Trophoblast cell (in vitro differentiated cells and primary cell): ENCODE measurements around the gene USP47.
A peak's percentile ranks its signal among the peaks of the same experiment; 100 is the strongest.

ENCODE experiments used
- DNase-seq, 2 donors: peaks; one replicate each; pipeline ENCODE4 v3.0.0-alpha.2; 2016
- H2AFZ ChIP-seq: 2 replicates; pipeline ENCODE4 v1.6.1; 2013; ENCODE audit warnings: low read length, moderate library complexity, mild to moderate bottlenecking; ENCODE audit not compliant: insufficient read depth, poor library complexity
- H2AK5ac ChIP-seq: 2 replicates; pipeline ENCODE4 v1.6.1; 2013; ENCODE audit warnings: mild to moderate bottlenecking, low read length
- H2BK120ac ChIP-seq: 2 replicates; pipeline ENCODE4 v1.6.1; 2013; ENCODE audit warnings: low read length, mild to moderate bottlenecking, moderate library complexity; ENCODE audit not compliant: insufficient read depth, poor library complexity
- H2BK12ac ChIP-seq: 2 replicates; pipeline ENCODE4 v1.6.1; 2013; ENCODE audit warnings: mild to moderate bottlenecking, low read length, moderate library complexity
- H2BK5ac ChIP-seq: 2 replicates; pipeline ENCODE4 v1.6.1; 2013; ENCODE audit warnings: low read length, low read depth, moderate library complexity, mild to moderate bottlenecking; ENCODE audit not compliant: poor library complexity
- H3K14ac ChIP-seq: 2 replicates; pipeline ENCODE4 v1.6.1; 2013; ENCODE audit warnings: mild to moderate bottlenecking, low read length
- H3K18ac ChIP-seq: 2 replicates; pipeline ENCODE4 v1.6.1; 2013; ENCODE audit warnings: mild to moderate bottlenecking, low read length
- H3K23ac ChIP-seq: 2 replicates; pipeline ENCODE4 v1.6.1; 2013; ENCODE audit warnings: low read length
- H3K27ac ChIP-seq: 2 replicates; pipeline ENCODE4 v1.5.1; 2013; ENCODE audit warnings: low read depth, mild to moderate bottlenecking, inconsistent platforms, low read length, moderate library complexity
- H3K27me3 ChIP-seq: 2 replicates; pipeline ENCODE4 v1.6.1; 2013; ENCODE audit warnings: inconsistent platforms, mild to moderate bottlenecking, low read length, moderate library complexity; ENCODE audit not compliant: insufficient read depth
- H3K36me3 ChIP-seq, 2 experiments: 1 replicate in 1 of 2; 2 replicates in 1 of 2; pipeline ENCODE4 v1.6.1; 2013; ENCODE audit warnings: low read length in 2 of 2, mild to moderate bottlenecking in 2 of 2, moderate library complexity in 1 of 2; ENCODE audit not compliant: insufficient read depth in 2 of 2, control insufficient read depth in 1 of 2
- H3K4ac ChIP-seq: 2 replicates; pipeline ENCODE4 v1.6.1; 2013; ENCODE audit warnings: low read depth, mild to moderate bottlenecking, low read length, moderate library complexity
- H3K4me1 ChIP-seq, 2 experiments: 1 replicate in 1 of 2; 2 replicates in 1 of 2; pipeline ENCODE4 v1.6.1; 2013; ENCODE audit warnings: low read length in 2 of 2, mild to moderate bottlenecking in 2 of 2, moderate library complexity in 1 of 2; ENCODE audit not compliant: insufficient read depth in 2 of 2, control insufficient read depth in 1 of 2
- H3K4me2 ChIP-seq: 2 replicates; pipeline ENCODE4 v1.6.1; 2013; ENCODE audit warnings: inconsistent platforms, mild to moderate bottlenecking, low read length, moderate library complexity
- H3K4me3 ChIP-seq: 2 replicates; pipeline ENCODE4 v1.5.1; 2013; ENCODE audit warnings: mild to moderate bottlenecking, low read depth, low read length, inconsistent platforms
- H3K79me1 ChIP-seq: one replicate; pipeline ENCODE4 v1.6.1; 2013; ENCODE audit warnings: low read length
- H3K79me2 ChIP-seq: 2 replicates; pipeline ENCODE4 v1.6.1; 2013; ENCODE audit warnings: low read length, mild to moderate bottlenecking; ENCODE audit not compliant: control insufficient read depth, insufficient read depth, poor library complexity
- H3K9ac ChIP-seq: 2 replicates; pipeline ENCODE4 v1.6.1; 2013; ENCODE audit warnings: mild to moderate bottlenecking, low read length
- H3K9me3 ChIP-seq: 2 replicates; pipeline ENCODE4 v1.6.1; 2013; ENCODE audit warnings: low read depth, mild to moderate bottlenecking, control low read depth, inconsistent platforms, low read length; ENCODE audit not compliant: insufficient read depth
- H4K12ac ChIP-seq: 2 replicates; pipeline ENCODE4 v1.6.1; 2013; ENCODE audit warnings: low read depth, mild to moderate bottlenecking, low read length, moderate library complexity
- H4K8ac ChIP-seq: 2 replicates; pipeline ENCODE4 v1.6.1; 2013; ENCODE audit warnings: low read depth, mild to moderate bottlenecking, low read length, moderate library complexity
- H4K91ac ChIP-seq: one replicate; pipeline ENCODE4 v1.6.1; 2013; ENCODE audit warnings: low read depth, mild to moderate bottlenecking, low read length, moderate library complexity
- WGBS: extraction: QIAGEN DNeasy Blood & Tissue Kit; methylation state at CpG from one replicate; pipeline ENCODE4 v1.1.7; 2013; ENCODE audit warnings: missing lambda C conversion rate; ENCODE audit not compliant: insufficient read length, insufficient coverage; ENCODE audit errors: extremely low coverage; 5-methylcytosine and 5-hydroxymethylcytosine counted together

USP47 gene

GRCh38 chr11:11836676-11837231 is 5.0 kb upstream of the USP47 start:
- H3K4me2 ChIP-seq: no peak overlapping the region
- peak in 1 of 2 donors; percentile 63 for DNase-seq
- peaks cover 5% of the 10 kb centered on the region for H3K79me2 ChIP-seq
- H3K36me3 ChIP-seq: no peaks in the 10 kb centered on the region
- no peak overlapping the region for H4K91ac ChIP-seq
- H3K9me3 ChIP-seq: no peaks in the 10 kb centered on the region
- no peaks in the 10 kb centered on the region for H3K27me3 ChIP-seq
- no peak overlapping the region for H2AK5ac ChIP-seq
- WGBS: no CpG with 5 or more reads among the region's 2 CpGs
- H3K23ac ChIP-seq: no peak overlapping the region
- H2BK5ac ChIP-seq: no peak overlapping the region
- no peak overlapping the region for H2AFZ ChIP-seq
- H3K18ac ChIP-seq: no peak overlapping the region
- no peak overlapping the region for H4K12ac ChIP-seq
- no peak overlapping the region for H2BK12ac ChIP-seq
- H3K4me3 ChIP-seq: no peak overlapping the region
- no peak overlapping the region for H3K4ac ChIP-seq
- H3K4me1 ChIP-seq: no peaks in the 10 kb centered on the region
- no peak overlapping the region for H3K27ac ChIP-seq
- no peak overlapping the region for H3K14ac ChIP-seq
- no peak overlapping the region for H2BK120ac ChIP-seq
- H3K9ac ChIP-seq: no peak overlapping the region
- H4K8ac ChIP-seq: no peak overlapping the region
- H3K79me1 ChIP-seq: peaks cover 4% of the 10 kb centered on the region

GRCh38 chr11:11839718-11840117 is 2.1 kb upstream of the USP47 start:
- H3K79me1 ChIP-seq: peaks cover 12% of the 10 kb centered on the region
- no peak overlapping the region for H3K27ac ChIP-seq
- no peaks in the 10 kb centered on the region for H3K9me3 ChIP-seq
- no peak overlapping the region for H3K4me3 ChIP-seq
- no peak overlapping the region for H3K14ac ChIP-seq
- no peak overlapping the region for H3K9ac ChIP-seq
- no peak overlapping the region for H4K91ac ChIP-seq
- no peak overlapping the region for H2BK5ac ChIP-seq
- H3K4me1 ChIP-seq: peaks cover 2 to 4% of the 10 kb centered on the region in 2 experiments
- H3K36me3 ChIP-seq: no peaks in the 10 kb centered on the region
- no peak overlapping the region for H4K12ac ChIP-seq
- no peak overlapping the region for H4K8ac ChIP-seq
- no peaks in the 10 kb centered on the region for H3K27me3 ChIP-seq
- no peak overlapping the region for H3K4ac ChIP-seq
- H3K4me2 ChIP-seq: no peak overlapping the region
- no peak overlapping the region for H3K23ac ChIP-seq
- H3K18ac ChIP-seq: no peak overlapping the region
- H3K79me2 ChIP-seq: peaks cover 10% of the 10 kb centered on the region
- no peak overlapping the region for H2BK120ac ChIP-seq
- no peak overlapping the region for H2AK5ac ChIP-seq
- no peak overlapping the region for H2AFZ ChIP-seq
- H2BK12ac ChIP-seq: no peak overlapping the region
- DNase-seq: no peak

- H3K4me2 ChIP-seq: peak overlapping the region; percentile 83
- peak overlapping the region; percentile 99 for H3K27ac ChIP-seq
- H3K4ac ChIP-seq: peak overlapping the region; percentile 77
- peak overlapping the region; percentile 95 for H3K9ac ChIP-seq
- peak overlapping the region; percentile 50 for H3K14ac ChIP-seq
- peaks cover 13% of the 10 kb centered on the region for H3K79me1 ChIP-seq
- H3K4me3 ChIP-seq: peak overlapping the region; percentile 97
- H3K9me3 ChIP-seq: no peaks in the 10 kb centered on the region
- peak overlapping the region; percentile 93 for H4K91ac ChIP-seq
- H3K23ac ChIP-seq: no peak overlapping the region
- peak overlapping the region; percentile 77 for H2BK120ac ChIP-seq
- H3K18ac ChIP-seq: peak overlapping the region; percentile 36
- no peaks in the 10 kb centered on the region for H3K27me3 ChIP-seq
- H3K79me2 ChIP-seq: peaks cover 10% of the 10 kb centered on the region
- H4K12ac ChIP-seq: peak overlapping the region; percentile 90
- H2BK5ac ChIP-seq: peak overlapping the region; percentile 85
- peaks cover 3 to 5% of the 10 kb centered on the region in 2 experiments for H3K4me1 ChIP-seq
- peak overlapping the region; percentile 90 for H2AFZ ChIP-seq
- H2AK5ac ChIP-seq: no peak overlapping the region
- no peak overlapping the region for H2BK12ac ChIP-seq
- no peak for DNase-seq
- no peaks in the 10 kb centered on the region for H3K36me3 ChIP-seq
- peak overlapping the region; percentile 98 for H4K8ac ChIP-seq
- WGBS: no CpG with 5 or more reads among the region's 21 CpGs
These were observed 553 bp upstream of the USP47 start for GRCh38 chr11:11841116-11841722.

DNA sequence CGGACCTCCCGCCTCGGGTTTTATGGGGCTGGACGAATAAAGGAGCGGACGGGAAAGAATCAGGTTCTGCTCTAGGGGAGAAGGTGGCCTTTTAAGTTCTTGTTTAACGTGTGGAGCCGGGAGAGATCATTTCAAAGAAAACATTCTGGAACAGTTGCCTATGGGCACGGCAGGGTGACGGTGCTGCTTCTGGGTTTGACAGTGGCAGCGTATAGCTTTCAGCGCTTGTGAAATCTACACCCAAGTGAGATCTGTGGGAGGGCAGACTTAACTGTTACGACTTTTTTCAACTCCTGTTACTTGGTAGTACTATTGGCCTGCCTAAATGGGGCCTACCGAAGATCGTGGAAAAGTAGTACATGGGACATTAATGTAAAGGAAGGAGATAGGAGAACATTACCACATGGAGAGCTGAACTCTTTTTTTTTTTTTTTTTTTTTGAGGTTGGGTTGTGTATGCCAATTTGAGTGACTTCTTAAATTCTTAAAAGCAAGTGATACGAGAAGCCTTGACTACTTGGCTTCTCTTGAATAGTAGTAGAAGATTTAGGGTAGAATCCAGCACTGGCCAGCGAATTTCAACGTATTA is 743 bp downstream of the USP47 start:
- H3K27ac ChIP-seq: peak overlapping the region; percentile 99
- H3K9me3 ChIP-seq: no peaks in the 10 kb centered on the region
- peak overlapping the region; percentile 94 for H2BK120ac ChIP-seq
- H3K79me1 ChIP-seq: peaks cover 13% of the 10 kb centered on the region
- H3K4me3 ChIP-seq: peak overlapping the region; percentile 97
- peak overlapping the region; percentile 41 for H2BK12ac ChIP-seq
- no peak overlapping the region for H3K23ac ChIP-seq
- WGBS: no CpG with 5 or more reads among the region's 18 CpGs
- H3K14ac ChIP-seq: peak overlapping the region; percentile 99
- no peaks in the 10 kb centered on the region for H3K27me3 ChIP-seq
- peak; percentile 63 to 79 for DNase-seq
- no peaks in the 10 kb centered on the region for H3K36me3 ChIP-seq
- H3K4ac ChIP-seq: peak overlapping the region; percentile 98
- H3K9ac ChIP-seq: peak overlapping the region; percentile 93
- H4K12ac ChIP-seq: peak overlapping the region; percentile 98
- H3K4me2 ChIP-seq: peak overlapping the region; percentile 83
- H4K8ac ChIP-seq: peak overlapping the region; percentile 100
- H4K91ac ChIP-seq: peak overlapping the region; percentile 99
- peak overlapping the region; percentile 96 for H2BK5ac ChIP-seq
- H3K4me1 ChIP-seq: peaks cover 3 to 5% of the 10 kb centered on the region in 2 experiments
- H3K79me2 ChIP-seq: peaks cover 10% of the 10 kb centered on the region
- H2AFZ ChIP-seq: peak overlapping the region; percentile 90
- H2AK5ac ChIP-seq: peak overlapping the region; percentile 85
- H3K18ac ChIP-seq: peak overlapping the region; percentile 99
